Suprapubic skin (tissue), 3 donors: ENCODE data around the gene MYBPH.

Experiments used
- CTCF ChIP-seq, 2 donors: fragments of 200-600 bp in 1 of 2; fragments of 450-650 bp in 1 of 2; sonication (generic) in 1 of 2; IDR thresholded peaks; one replicate each; pipeline ENCODE4 v1.5.1; 2016 to 2019; ENCODE audit warnings: antibody characterized with exemption in 2 of 2, mild to moderate bottlenecking in 1 of 2, moderate library complexity in 1 of 2
- EP300 ChIP-seq: sonication (generic); formaldehyde crosslinking; IDR thresholded peaks from one replicate; pipeline ENCODE4 v1.6.1; 2017; ENCODE audit warnings: antibody characterized with exemption

- TF ChIP-seq CTCF (IDR thresholded peaks at IDR 0.05) (no peak), EP300 (no peak)
These were observed 49.4 kb upstream of the MYBPH start for GRCh38 chr1:203225071-203225470.
